Measurements from ENCODE around the gene RAB3GAP2.

The RAB3GAP2 gene

GRCh38 chr1:220291580-220291979 is 19.3 kb upstream of the RAB3GAP2 start:
- CTCF ChIA-PET, result interaction anchor here (2.8 kb wide), 1 partner anchor 11 kb away, joined by 10 read pairs; no protein-coding TSS in a partner anchor
- DNase-seq (ENCODE audit: extremely low spot score), result no peak
- TF ChIP-seq CTBP1 (IDR thresholded peaks at IDR 0.05; ENCODE audit: borderline replicate concordance) (no peak), ELF4 (IDR thresholded peaks at IDR 0.05) (no peak), NFRKB (IDR thresholded peaks at IDR 0.05) (no peak), L3MBTL2 (conservative IDR thresholded peaks at IDR 0.05) (no peak), FOXK2 (IDR thresholded peaks at IDR 0.05) (no peak), ARNT (IDR thresholded peaks at IDR 0.05) (no peak), BHLHE40 (IDR thresholded peaks at IDR 0.05; ENCODE audit: borderline replicate concordance) (no peak), HDGF (IDR thresholded peaks at IDR 0.05; ENCODE audit: borderline replicate concordance) (no peak), LEF1 (IDR thresholded peaks at IDR 0.05; ENCODE audit: borderline replicate concordance) (no peak), TARDBP (IDR thresholded peaks at IDR 0.05) (no peak), SUZ12 (IDR thresholded peaks at IDR 0.05) (no peak), PKNOX1 (IDR thresholded peaks at IDR 0.05) (no peak), ZNF384 (IDR thresholded peaks at IDR 0.05) (no peak), SP1 (IDR thresholded peaks at IDR 0.05) (no peak), FOXM1 (IDR thresholded peaks at IDR 0.05; ENCODE audit: borderline replicate concordance) (no peak), FOXA1 (IDR thresholded peaks at IDR 0.05) (no peak)
- POLR2A ChIA-PET, result no interaction called here

DNA sequence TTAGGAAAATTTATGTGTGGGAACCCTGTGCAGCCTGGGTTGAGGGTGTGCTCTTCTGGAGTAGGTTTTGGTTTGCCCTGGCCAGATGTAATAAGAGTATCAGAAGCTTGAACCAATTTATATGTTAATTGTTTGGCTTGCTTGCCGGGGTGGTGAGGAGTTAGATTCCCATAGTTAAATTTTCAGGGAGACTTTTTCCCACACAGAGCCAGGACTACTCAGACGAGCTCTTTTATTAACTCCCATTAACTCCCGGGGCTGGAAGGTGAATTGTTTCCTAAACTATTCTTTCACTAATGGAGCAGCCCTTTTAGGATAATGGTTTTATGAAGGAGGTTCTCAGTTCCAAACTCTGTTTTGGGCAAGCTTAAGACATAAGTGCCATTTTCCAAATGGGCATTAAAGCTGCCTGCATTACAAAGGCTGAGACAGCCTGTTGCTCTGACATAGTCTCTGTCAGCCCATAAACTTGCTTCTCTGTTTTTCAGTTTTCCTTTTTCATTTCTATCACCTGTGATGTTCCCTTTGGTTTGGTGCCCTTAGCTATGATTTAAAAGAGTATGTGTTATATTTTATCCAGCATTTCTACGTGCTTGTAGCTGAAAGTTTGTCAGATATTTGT is 18.0 kb upstream of the RAB3GAP2 start:
- ChIA-PET POLR2A (no interaction called here), CTCF (interaction anchor here (1.4 to 2.8 kb wide), 2 partner anchors 9 to 11 kb away, joined by 3 to 10 read pairs; no protein-coding TSS in a partner anchor)
- no peak for TF ChIP-seq ARNT (IDR thresholded peaks at IDR 0.05)
- no peak for DNase-seq (ENCODE audit: extremely low spot score)

DNA sequence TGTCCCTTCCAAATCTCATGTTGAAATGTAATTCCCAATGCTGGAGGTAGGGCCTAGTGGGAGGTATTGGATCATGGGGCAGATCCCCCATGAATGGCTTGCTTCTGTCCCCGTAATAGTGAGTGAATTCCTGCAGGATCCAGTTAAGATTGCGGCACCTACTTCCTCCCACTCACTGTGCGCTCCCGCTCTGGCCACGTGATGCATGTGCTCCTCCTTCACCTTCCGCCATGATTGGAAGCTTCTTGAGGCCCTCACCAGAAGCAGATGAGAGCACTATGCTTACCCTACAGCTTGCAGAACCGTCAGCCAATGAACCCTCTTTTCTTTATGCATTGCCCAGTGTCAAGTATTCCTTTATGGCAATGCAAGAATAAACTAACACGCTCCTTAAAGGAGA is 14.9 kb upstream of the RAB3GAP2 start:
- ChIA-PET POLR2A (interaction anchor here (0.7 to 1.2 kb wide), 2 partner anchors 13 to 461 kb away, joined by 4 to 5 read pairs; partner anchors contain the start of gene MTARC2), CTCF (no interaction called here)
- TF ChIP-seq NFRKB (IDR thresholded peaks at IDR 0.05), result no peak
- no peak for TF ChIP-seq PKNOX1 (IDR thresholded peaks at IDR 0.05)
- TF ChIP-seq FOXK2 (IDR thresholded peaks at IDR 0.05), result no peak
- no peak for TF ChIP-seq BHLHE40 (IDR thresholded peaks at IDR 0.05; ENCODE audit: borderline replicate concordance)
- no peak for TF ChIP-seq TARDBP (IDR thresholded peaks at IDR 0.05)
- TF ChIP-seq FOXA1 (IDR thresholded peaks at IDR 0.05), result no peak
- TF ChIP-seq L3MBTL2 (conservative IDR thresholded peaks at IDR 0.05), result no peak
- no peak for TF ChIP-seq ZNF384 (IDR thresholded peaks at IDR 0.05)
- no peak for TF ChIP-seq CTBP1 (IDR thresholded peaks at IDR 0.05; ENCODE audit: borderline replicate concordance)
- no peak for TF ChIP-seq SUZ12 (IDR thresholded peaks at IDR 0.05)
- TF ChIP-seq HDGF (IDR thresholded peaks at IDR 0.05; ENCODE audit: borderline replicate concordance), result no peak
- no peak for TF ChIP-seq FOXM1 (IDR thresholded peaks at IDR 0.05; ENCODE audit: borderline replicate concordance)
- no peak for TF ChIP-seq SP1 (IDR thresholded peaks at IDR 0.05)
- TF ChIP-seq ELF4 (IDR thresholded peaks at IDR 0.05), result no peak
- TF ChIP-seq ARNT (IDR thresholded peaks at IDR 0.05), result no peak
- no peak for TF ChIP-seq LEF1 (IDR thresholded peaks at IDR 0.05; ENCODE audit: borderline replicate concordance)
- DNase-seq (ENCODE audit: extremely low spot score), result no peak

DNA sequence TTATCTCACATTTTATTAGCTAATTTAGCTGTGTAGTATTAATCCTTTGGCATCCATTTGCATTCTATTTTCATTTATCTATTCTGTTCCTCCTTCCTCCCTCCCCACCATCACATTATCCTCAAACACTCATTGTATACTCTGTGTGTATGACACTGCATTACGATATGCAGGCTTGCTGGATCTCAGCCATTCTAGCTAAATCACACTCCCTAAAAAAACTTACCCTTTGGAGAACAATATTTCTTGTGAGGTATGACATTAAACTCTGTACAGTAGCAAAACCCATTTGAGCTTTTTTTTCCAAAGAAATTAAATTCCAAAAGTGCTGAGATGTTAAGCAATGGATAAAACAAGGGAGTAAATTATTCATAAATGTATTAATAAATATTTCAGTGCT is 11.4 kb upstream of the RAB3GAP2 start:
- TF ChIP-seq FOXM1 (IDR thresholded peaks at IDR 0.05; ENCODE audit: borderline replicate concordance), result no peak
- no peak for TF ChIP-seq SUZ12 (IDR thresholded peaks at IDR 0.05)
- no peak for TF ChIP-seq L3MBTL2 (conservative IDR thresholded peaks at IDR 0.05)
- TF ChIP-seq ARNT (IDR thresholded peaks at IDR 0.05), result no peak
- no peak for TF ChIP-seq CTBP1 (IDR thresholded peaks at IDR 0.05; ENCODE audit: borderline replicate concordance)
- no peak for TF ChIP-seq TARDBP (IDR thresholded peaks at IDR 0.05)
- TF ChIP-seq HDGF (IDR thresholded peaks at IDR 0.05; ENCODE audit: borderline replicate concordance), result no peak
- no peak for TF ChIP-seq SP1 (IDR thresholded peaks at IDR 0.05)
- no peak for TF ChIP-seq PKNOX1 (IDR thresholded peaks at IDR 0.05)
- TF ChIP-seq BHLHE40 (IDR thresholded peaks at IDR 0.05; ENCODE audit: borderline replicate concordance), result no peak
- TF ChIP-seq ZNF384 (IDR thresholded peaks at IDR 0.05), result no peak
- TF ChIP-seq NFRKB (IDR thresholded peaks at IDR 0.05), result no peak
- TF ChIP-seq FOXA1 (IDR thresholded peaks at IDR 0.05), result no peak
- TF ChIP-seq FOXK2 (IDR thresholded peaks at IDR 0.05), result no peak
- no peak for TF ChIP-seq ELF4 (IDR thresholded peaks at IDR 0.05)
- POLR2A ChIA-PET, result no interaction called here
- CTCF ChIA-PET, result interaction anchor here (0.6 to 4.4 kb wide), 3 partner anchors 13 to 519 kb away, joined by 3 to 17 read pairs (median 3); no protein-coding TSS in a partner anchor
- no peak for DNase-seq (ENCODE audit: extremely low spot score)

- DNase-seq (ENCODE audit: extremely low spot score), result peak; percentile 21
- ChIA-PET CTCF (interaction anchor here (0.5 to 1.8 kb wide), 14 partner anchors 10 to 926 kb away, joined by 3 to 10 read pairs (median 3); no protein-coding TSS in a partner anchor), POLR2A (interaction anchor here (0.8 to 0.9 kb wide), 2 partner anchors 9 to 19 kb away, joined by 3 to 4 read pairs; partner anchors contain the start of gene RAB3GAP2)
- TF ChIP-seq FOXK2 (IDR thresholded peaks at IDR 0.05) (0 out of 2 replicates have a peak, but pooled peaks have one; percentile 59), FOXA1 (IDR thresholded peaks at IDR 0.05) (no peak)
Observed at GRCh38 chr1:220281159-220281574, 8.9 kb upstream of the RAB3GAP2 start.

- CTCF ChIA-PET, result interaction anchor here (0.8 to 1.8 kb wide), 5 partner anchors 11 to 495 kb away, joined by 3 to 10 read pairs (median 3); no protein-coding TSS in a partner anchor
- POLR2A ChIA-PET, result interaction anchor here (0.9 kb wide), 1 partner anchor 8 kb away, joined by 3 read pairs; the partner anchor contains the start of gene RAB3GAP2
- DNase-seq (ENCODE audit: extremely low spot score), result no peak
- TF ChIP-seq ARNT (IDR thresholded peaks at IDR 0.05), result no peak
- TF ChIP-seq SP1 (IDR thresholded peaks at IDR 0.05), result no peak
- TF ChIP-seq CTBP1 (IDR thresholded peaks at IDR 0.05; ENCODE audit: borderline replicate concordance), result no peak
- no peak for TF ChIP-seq LEF1 (IDR thresholded peaks at IDR 0.05; ENCODE audit: borderline replicate concordance)
- TF ChIP-seq HDGF (IDR thresholded peaks at IDR 0.05; ENCODE audit: borderline replicate concordance), result no peak
- TF ChIP-seq SUZ12 (IDR thresholded peaks at IDR 0.05), result no peak
- TF ChIP-seq BHLHE40 (IDR thresholded peaks at IDR 0.05; ENCODE audit: borderline replicate concordance), result no peak
- no peak for TF ChIP-seq FOXA1 (IDR thresholded peaks at IDR 0.05)
- TF ChIP-seq NFRKB (IDR thresholded peaks at IDR 0.05), result no peak
- no peak for TF ChIP-seq PKNOX1 (IDR thresholded peaks at IDR 0.05)
- TF ChIP-seq FOXK2 (IDR thresholded peaks at IDR 0.05), result no peak
- no peak for TF ChIP-seq ELF4 (IDR thresholded peaks at IDR 0.05)
- TF ChIP-seq FOXM1 (IDR thresholded peaks at IDR 0.05; ENCODE audit: borderline replicate concordance), result no peak
- TF ChIP-seq L3MBTL2 (conservative IDR thresholded peaks at IDR 0.05), result no peak
- no peak for TF ChIP-seq TARDBP (IDR thresholded peaks at IDR 0.05)
- TF ChIP-seq ZNF384 (IDR thresholded peaks at IDR 0.05), result no peak
Observed at GRCh38 chr1:220280249-220280648, 8.0 kb upstream of the RAB3GAP2 start.

All from HEK293T (cell line).